ENCODE measurements around the gene TRIM31.
"Not testable (repeated sequence)": the region's sequence is repeated elsewhere in the genome, so short reads cannot be mapped to it uniquely, and the experiment has no call there.

Gene TRIM31

GRCh38 chr6:30121446-30122366, 8.8 kb upstream of the TRIM31 start:
- no peak overlapping the region for H3K4me3 ChIP-seq (ENCODE audit: low read depth, low read length)
- TF ChIP-seq, protein P1, sequence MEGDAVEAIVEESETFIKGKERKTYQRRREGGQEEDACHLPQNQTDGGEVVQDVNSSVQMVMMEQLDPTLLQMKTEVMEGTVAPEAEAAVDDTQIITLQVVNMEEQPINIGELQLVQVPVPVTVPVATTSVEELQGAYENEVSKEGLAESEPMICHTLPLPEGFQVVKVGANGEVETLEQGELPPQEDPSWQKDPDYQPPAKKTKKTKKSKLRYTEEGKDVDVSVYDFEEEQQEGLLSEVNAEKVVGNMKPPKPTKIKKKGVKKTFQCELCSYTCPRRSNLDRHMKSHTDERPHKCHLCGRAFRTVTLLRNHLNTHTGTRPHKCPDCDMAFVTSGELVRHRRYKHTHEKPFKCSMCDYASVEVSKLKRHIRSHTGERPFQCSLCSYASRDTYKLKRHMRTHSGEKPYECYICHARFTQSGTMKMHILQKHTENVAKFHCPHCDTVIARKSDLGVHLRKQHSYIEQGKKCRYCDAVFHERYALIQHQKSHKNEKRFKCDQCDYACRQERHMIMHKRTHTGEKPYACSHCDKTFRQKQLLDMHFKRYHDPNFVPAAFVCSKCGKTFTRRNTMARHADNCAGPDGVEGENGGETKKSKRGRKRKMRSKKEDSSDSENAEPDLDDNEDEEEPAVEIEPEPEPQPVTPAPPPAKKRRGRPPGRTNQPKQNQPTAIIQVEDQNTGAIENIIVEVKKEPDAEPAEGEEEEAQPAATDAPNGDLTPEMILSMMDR (IDR thresholded peaks at IDR 0.05; ENCODE audit: low read depth, low read length) = no peak

DNA sequence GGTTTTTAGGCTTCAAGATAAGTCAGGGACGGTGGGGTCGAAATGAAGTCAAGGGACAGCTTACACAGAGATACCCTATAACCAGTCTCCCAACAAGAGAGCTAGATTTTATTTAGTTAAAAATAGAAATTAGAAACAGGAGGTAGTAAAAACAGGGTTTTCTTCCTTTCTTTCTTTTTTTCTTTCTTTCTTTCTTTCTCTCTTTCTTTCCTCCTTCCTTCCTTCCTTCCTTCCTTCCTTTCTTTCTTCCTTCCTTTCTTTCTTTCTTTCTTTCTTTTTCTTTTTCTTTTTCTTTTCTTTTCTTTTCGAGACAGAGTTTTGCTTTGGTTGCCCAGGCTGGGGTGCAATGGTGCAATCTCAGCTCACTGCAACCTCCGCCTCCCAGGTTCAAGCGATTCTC, 5.8 kb upstream of the TRIM31 start:
- not testable (repeated sequence) for H3K4me3 ChIP-seq (ENCODE audit: low read depth, low read length)

DNA sequence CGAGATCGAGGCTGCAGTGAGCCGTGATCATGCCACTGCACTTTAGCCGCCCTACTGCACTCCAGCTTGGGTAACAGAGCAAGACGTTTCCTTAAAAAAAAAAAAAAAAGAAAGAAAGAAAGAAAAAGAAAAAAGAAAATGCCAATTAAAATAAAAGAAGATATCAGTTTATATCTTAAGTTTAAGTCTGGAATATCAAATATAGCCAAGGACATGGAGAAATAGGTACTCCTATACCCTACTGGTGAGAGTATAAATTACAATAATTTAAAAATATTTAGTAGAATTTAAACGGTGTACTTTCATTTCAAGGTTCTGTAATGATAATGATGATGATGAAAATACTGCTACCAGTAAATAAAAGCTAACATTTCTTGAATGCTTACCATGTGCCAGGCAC, 3.8 kb upstream of the TRIM31 start:
- no peak overlapping the region for H3K4me3 ChIP-seq (ENCODE audit: low read depth, low read length)
- TF ChIP-seq, protein P1 (IDR thresholded peaks at IDR 0.05; ENCODE audit: low read depth, low read length) = no peak

DNA sequence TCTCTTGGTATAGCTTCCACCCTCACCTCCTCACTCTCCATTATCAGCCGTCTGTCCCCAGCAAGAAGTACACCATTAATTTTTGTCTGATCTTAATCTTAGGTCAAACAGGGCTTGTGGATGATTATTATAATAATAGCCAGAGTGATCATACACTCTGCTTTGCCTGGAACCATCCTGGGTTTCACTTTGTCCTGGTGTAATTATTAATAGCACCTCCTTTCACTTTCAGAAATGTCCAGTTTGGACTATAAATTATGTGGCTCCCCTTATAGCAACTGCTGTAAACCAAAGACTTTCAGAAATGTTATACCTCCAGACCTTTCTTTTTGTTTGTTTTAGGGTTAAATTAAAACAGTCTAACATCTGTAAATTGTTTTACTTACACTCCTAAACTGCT, 951 bp upstream of the TRIM31 start:
- TF ChIP-seq, protein P1 (IDR thresholded peaks at IDR 0.05; ENCODE audit: low read depth, low read length) = no peak
- H3K4me3 ChIP-seq (ENCODE audit: low read depth, low read length) = no peak overlapping the region

DNA sequence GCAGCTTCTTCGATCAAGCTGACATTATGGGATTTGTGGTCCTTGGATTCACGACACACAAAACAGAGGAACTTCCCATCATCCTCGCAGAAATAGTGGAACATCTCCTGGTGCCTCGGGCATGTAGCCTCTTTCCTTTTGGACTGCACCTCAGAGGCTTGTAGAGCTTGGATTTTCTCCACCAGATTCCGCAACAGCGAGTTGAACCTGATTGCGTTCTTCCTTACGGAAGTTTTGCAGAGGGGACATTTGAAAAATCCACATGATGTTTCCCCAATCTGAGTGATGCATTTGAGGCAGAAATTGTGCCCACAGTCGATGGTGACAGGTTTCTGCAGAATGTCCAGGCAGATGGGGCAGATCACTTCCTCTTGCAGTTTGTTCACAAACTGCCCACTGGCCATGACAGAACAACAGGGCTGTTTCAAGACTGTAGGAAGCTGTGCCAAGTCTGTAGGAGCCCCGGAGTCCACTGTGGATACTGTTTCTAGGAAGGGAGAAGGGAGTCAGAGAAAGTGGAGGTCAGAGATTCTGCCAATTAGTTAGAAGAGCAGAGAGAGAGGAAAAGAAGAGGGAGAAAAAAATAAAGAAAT, 392 bp downstream of the TRIM31 start:
- no peak overlapping the region for H3K4me3 ChIP-seq (ENCODE audit: low read depth, low read length)
- TF ChIP-seq, protein P1 (IDR thresholded peaks at IDR 0.05; ENCODE audit: low read depth, low read length) = no peak

- TF ChIP-seq, protein P1 (IDR thresholded peaks at IDR 0.05; ENCODE audit: low read depth, low read length) = no peak
- H3K4me3 ChIP-seq (ENCODE audit: low read depth, low read length) = no peak overlapping the region
Measured at GRCh38 chr6:30111266-30111856, 1.5 kb downstream of the TRIM31 start.

- no peak overlapping the region for H3K4me3 ChIP-seq (ENCODE audit: low read depth, low read length)
- TF ChIP-seq, protein P1 (IDR thresholded peaks at IDR 0.05; ENCODE audit: low read depth, low read length) = no peak
Measured at GRCh38 chr6:30104661-30105060, 8.2 kb downstream of the TRIM31 start.

All from WI38 (cell line).